Measurements from ENCODE around the gene HTRA3. TPM values are rescaled to one million over a fixed set of nuclear protein-coding genes. Genes with fewer than 3 reads are reported as not detected.

HTRA3 gene
- total and polyA plus RNA-seq, 2 experiments from 2014 or later, result 6.9 to 15.7 TPM

DNA sequence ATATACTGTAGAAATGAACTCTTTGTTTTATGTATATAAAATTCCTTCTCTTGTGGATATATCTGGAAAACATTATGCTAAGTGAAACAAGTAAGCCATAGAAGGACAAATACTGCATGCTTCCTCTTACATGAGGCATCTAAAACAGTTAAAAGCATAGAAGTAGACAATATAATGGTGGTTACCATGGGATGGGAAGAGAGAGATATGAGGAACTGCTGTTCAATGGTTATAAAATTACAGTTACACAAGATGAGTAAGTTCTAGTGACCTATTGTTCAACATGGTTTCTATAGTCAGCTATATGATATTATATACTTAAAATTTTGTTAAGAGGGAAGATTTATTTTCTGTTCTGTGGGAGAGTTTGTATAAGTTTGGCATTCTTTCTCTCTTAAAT is 43.4 kb downstream of the HTRA3 start:
- no peak for DNase-seq (ENCODE audit: low read depth in 1 of 2, low spot score in 1 of 2)
- no peaks in the 10 kb centered on the region for H3K27me3 ChIP-seq
- H3K36me3 ChIP-seq, result no peaks in the 10 kb centered on the region
- TF ChIP-seq, protein P1, sequence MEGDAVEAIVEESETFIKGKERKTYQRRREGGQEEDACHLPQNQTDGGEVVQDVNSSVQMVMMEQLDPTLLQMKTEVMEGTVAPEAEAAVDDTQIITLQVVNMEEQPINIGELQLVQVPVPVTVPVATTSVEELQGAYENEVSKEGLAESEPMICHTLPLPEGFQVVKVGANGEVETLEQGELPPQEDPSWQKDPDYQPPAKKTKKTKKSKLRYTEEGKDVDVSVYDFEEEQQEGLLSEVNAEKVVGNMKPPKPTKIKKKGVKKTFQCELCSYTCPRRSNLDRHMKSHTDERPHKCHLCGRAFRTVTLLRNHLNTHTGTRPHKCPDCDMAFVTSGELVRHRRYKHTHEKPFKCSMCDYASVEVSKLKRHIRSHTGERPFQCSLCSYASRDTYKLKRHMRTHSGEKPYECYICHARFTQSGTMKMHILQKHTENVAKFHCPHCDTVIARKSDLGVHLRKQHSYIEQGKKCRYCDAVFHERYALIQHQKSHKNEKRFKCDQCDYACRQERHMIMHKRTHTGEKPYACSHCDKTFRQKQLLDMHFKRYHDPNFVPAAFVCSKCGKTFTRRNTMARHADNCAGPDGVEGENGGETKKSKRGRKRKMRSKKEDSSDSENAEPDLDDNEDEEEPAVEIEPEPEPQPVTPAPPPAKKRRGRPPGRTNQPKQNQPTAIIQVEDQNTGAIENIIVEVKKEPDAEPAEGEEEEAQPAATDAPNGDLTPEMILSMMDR (IDR thresholded peaks at IDR 0.05; ENCODE audit: low read depth, low read length), result no peak
- H3K4me3 ChIP-seq, result no peak overlapping the region
- no peak overlapping the region for H3K27ac ChIP-seq
- H3K9me3 ChIP-seq (ENCODE audit: low read depth), result no peaks in the 10 kb centered on the region
- H3K4me1 ChIP-seq (ENCODE audit: low read depth), result peaks cover 16% of the 10 kb centered on the region

DNA sequence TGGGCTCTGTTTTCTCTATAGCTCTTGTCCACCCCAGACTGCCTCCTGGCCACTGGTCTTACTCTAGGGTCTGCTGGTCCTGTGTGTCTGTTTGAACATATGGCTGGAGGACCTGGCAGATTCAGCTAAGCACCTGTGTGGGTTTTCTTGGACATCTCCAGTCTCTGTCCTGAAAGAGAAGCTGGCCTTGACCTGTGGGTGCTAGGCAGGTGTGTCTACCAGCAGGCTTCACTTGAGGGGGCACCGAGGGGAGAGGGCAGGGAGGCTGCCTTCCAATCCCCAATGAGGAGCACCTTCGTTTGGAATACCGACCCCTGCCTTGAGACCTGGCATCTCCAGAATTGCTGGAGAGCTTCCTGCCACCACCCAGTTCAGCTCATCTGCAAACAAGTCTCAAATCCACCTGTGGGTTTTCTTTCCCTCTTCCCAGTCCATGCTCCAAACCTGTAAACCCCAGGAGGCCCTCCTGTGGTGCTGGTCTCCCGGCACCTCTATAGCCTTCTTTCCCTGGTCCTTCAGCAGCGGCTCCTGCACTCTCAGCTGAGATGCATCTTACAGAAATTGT is 45.2 kb downstream of the HTRA3 start:
- DNase-seq (ENCODE audit: low read depth in 1 of 2, low spot score in 1 of 2), result no peak
- Histone ChIP-seq H3K36me3 (no peaks in the 10 kb centered on the region), H3K4me3 (no peak overlapping the region), H3K27me3 (no peaks in the 10 kb centered on the region), H3K9me3 (ENCODE audit: low read depth) (no peaks in the 10 kb centered on the region), H3K4me1 (ENCODE audit: low read depth) (peaks cover 19% of the 10 kb centered on the region), H3K27ac (no peak overlapping the region)
- TF ChIP-seq, protein P1 (IDR thresholded peaks at IDR 0.05; ENCODE audit: low read depth, low read length), result no peak

DNA sequence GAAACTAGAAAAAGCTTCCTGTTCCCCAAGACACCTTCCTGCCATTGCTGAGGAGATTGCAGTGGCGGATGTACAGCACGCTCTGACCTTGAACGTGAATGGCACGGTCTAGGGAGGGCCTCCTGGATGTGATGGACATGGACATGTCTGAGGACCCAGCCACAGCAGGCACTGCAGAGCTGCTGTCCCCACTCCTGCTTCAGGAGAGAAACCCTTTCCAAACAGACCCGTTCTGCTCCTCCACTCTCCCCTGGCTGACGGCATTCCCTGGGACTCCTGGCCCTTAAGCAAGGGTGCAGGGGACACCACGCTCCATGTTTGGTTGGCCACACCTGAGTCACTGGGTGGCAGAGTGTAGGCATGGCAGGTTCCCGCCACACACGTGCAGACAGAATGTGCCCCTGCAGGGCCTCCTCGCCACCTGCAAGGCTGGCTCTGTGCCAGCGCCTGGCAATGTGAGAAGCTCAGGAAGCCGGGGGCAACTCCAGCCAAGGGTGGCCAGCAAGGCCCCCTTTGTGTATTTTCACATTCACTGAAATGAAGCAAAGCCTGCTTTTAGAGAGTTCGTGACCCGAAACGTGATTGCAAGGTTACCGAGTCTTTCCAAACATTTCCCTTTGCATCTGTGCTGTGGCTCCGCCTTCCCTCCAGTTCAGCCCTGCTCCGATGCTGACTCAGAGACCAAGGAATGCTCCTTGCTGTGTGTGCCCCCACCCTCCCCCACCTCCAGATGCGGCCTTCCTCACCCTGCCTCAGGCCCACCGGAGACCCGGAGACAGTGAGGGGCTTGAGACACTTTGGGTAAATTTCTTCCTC is 46.1 kb downstream of the HTRA3 start:
- Histone ChIP-seq H3K4me3 (no peak overlapping the region), H3K36me3 (no peaks in the 10 kb centered on the region), H3K4me1 (ENCODE audit: low read depth) (peaks cover 25% of the 10 kb centered on the region), H3K27me3 (no peaks in the 10 kb centered on the region), H3K9me3 (ENCODE audit: low read depth) (no peaks in the 10 kb centered on the region), H3K27ac (peak overlapping the region; percentile 2)
- peak; percentile 15 to 87 for DNase-seq (ENCODE audit: low read depth in 1 of 2, low spot score in 1 of 2)
- TF ChIP-seq, protein P1 (IDR thresholded peaks at IDR 0.05; ENCODE audit: low read depth, low read length), result no peak

DNA sequence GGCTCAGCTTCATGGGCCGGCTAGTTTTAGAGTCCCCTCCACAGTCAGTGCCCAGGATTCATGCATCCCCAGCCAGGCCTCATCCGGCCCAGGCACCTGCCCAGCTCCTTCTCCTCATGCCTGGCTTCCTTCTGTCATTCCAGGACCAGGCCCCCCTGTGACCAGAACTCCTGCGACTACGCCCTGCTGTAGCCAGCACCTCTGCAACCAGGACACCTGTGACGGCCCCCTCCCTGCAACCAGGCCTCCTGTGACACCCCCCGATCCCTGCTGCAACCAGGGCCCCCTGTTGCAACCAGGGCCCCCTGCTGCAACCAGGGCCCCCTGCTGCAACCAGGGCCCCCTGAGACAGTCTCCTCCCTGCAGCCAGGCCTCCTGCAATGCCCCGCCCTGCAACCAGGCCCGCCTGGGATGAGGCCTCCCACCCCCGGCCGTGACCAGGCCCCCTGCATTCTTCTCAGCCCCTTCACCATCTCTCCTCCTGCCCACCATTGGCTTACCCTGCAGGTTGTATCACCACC is 46.8 kb downstream of the HTRA3 start:
- Histone ChIP-seq H3K9me3 (ENCODE audit: low read depth) (no peaks in the 10 kb centered on the region), H3K36me3 (no peaks in the 10 kb centered on the region), H3K4me1 (ENCODE audit: low read depth) (peaks cover 25% of the 10 kb centered on the region), H3K27me3 (no peaks in the 10 kb centered on the region), H3K4me3 (no peak overlapping the region), H3K27ac (no peak overlapping the region)
- TF ChIP-seq, protein P1 (IDR thresholded peaks at IDR 0.05; ENCODE audit: low read depth, low read length), result no peak
- DNase-seq (ENCODE audit: low read depth in 1 of 2, low spot score in 1 of 2), result no peak

DNA sequence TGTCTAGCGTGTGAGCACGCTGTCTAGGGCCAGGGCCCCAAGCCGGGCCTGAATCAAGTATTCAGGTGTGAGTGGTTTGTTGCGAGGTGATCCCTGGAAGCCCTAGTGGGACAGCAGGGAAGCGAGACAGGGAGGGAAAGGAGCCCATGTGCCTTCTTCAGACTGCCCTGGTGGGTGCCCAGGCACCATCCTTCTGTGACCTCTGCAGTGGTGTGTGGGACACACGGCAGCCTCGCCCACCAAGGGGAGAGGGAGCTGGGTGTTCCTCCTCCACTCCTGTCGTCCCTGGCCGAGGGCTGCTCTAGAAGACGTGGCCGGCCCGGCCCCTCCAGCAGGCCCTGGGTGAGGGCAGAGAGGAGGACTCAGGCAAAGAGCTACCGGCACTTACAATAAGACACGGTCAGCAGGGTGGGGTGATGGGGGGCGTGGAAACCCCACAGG is 47.4 kb downstream of the HTRA3 start:
- TF ChIP-seq, protein P1 (IDR thresholded peaks at IDR 0.05; ENCODE audit: low read depth, low read length), result no peak
- Histone ChIP-seq H3K9me3 (ENCODE audit: low read depth) (no peaks in the 10 kb centered on the region), H3K27me3 (no peaks in the 10 kb centered on the region), H3K36me3 (no peaks in the 10 kb centered on the region), H3K4me3 (no peak overlapping the region), H3K4me1 (ENCODE audit: low read depth) (peaks cover 25% of the 10 kb centered on the region), H3K27ac (no peak overlapping the region)
- no peak for DNase-seq (ENCODE audit: low read depth in 1 of 2, low spot score in 1 of 2)

Data from cardiac muscle cell (in vitro differentiated cells and primary cell).